Activated CD4-positive, alpha-beta T cell treated with anti-CD3 and anti-CD28 coated beads, Interleukin-2, Interleukin-4, amounts not matched to agents 100 ng/mL and 50 ng/mL, durations not matched to agents 16 hours and 8 hours (primary cell): Measurements from ENCODE around the gene MAN2B2.

Experiments used
- DNase-seq: peaks from one replicate; pipeline ENCODE4 v3.0.0-alpha.2; 2020; ENCODE audit warnings: low spot score

MAN2B2 gene

DNA sequence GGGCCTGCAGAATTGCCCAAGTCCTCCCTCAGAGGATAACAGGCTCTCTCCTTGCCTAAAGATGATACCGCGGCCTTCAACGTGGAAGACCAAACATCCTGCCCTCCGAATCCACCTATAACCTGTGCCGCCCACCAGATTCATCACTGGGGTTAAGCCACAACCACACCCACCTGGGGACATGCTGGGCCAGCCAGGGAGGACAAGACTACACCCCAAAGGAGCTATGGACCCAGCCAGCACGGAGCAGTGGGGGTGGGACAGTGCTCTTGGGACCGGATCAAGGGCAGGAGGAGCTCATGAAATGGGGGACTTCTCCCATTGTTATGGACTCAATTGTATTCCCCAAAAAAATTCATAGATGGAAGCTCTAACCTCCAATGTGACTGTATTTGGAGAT lies 6.8 kb upstream of the MAN2B2 start:
- DNase-seq: no peak

GRCh38 chr4:6568689-6569332 lies 6.2 kb upstream of the MAN2B2 start:
- DNase-seq: no peak

- DNase-seq: no peak
Measured at GRCh38 chr4:6571608-6572007, 3.4 kb upstream of the MAN2B2 start.

- DNase-seq: no peak
Measured at GRCh38 chr4:6573551-6573950, 1.4 kb upstream of the MAN2B2 start.

DNA sequence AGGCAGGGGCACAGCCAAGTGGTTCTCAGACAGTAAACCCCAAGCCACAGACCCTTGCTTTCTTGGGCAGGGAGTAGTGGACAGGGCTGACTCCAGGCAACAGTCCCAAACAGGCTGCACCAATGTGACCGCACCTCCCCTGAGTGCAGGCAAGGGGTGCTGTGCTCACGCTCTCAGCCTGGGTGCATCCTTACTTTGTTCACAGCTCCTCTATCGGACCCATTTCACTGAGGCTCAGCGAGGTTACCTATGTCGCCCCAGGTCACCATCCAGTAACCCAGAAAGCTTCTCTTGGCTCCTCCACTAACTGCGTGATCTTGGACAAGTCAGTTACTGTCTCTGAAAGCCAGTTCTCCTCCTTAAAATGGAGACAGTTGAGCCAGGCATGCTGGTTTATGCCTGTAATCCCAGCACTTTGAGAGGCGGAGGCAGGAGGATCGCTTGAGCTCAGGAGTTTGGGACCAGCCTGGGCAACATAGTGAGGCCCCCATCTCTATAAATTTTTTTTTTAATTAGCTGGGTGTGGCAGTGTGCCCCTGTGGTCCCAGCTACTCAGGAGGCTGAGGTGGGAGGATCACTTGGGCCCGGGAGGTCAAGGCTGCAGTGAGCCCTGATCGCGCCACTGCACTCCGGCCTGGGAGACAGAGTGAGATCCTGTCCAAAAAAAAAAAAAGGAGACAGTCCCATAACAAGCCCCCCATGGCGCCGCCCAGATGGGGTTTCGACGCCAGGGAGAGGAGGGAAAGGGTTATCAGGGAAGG lies 823 bp upstream of the MAN2B2 start:
- no peak for DNase-seq

DNA sequence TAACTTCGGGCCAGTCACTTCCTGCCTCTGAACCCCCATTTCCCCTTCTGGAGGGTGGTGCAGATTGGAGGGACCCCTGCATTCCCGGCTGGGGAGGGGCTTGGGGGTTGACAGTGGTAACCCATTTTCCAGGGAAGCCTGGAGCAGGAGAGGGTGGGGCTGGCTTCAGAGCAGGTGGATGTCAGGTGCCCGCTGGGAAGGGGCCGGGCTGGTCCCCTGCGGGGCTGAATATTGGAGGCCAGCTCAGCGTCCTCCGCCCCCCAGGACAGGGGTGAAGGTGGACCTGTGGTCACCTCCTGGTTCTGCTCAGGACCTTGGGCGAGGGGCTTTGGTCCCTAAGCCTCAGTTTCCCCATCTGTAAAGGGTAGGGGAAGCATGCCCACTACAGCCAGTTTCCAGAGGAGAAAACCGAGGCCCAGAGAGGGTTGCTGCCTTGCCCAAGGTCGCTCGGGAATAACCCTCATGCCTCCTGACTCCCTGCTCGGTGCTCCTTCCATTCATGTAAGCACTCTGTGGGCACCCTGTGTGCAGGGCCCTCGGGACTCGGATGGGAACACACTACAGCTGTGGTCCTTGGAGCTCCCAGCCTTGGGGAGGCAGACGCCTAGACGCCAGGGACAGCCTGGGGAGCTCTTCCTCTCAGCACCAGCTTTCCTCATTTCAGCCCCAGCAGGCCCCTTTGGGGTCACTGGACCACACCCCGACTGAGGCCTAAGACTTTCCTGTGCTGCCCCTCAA lies 683 bp downstream of the MAN2B2 start:
- no peak for DNase-seq

DNA sequence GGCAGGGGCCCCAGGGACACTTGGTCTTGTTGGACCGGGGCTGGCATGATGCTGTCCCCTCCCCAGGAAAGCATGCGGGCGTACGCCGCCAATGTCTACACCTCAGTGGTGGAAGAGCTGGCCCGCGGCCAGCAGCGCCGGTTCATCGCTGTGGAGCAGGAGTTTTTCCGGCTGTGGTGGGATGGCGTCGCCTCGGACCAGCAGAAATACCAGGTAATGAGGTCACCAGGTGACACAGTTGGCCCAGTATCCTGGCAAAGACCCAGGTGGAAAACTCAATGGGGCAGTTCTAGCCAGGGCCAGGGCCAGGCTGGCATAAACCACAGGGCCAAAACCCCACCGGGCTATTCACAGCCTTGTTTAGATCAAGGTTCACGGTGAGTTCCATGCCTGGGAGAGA lies 1.5 kb downstream of the MAN2B2 start:
- no peak for DNase-seq

DNA sequence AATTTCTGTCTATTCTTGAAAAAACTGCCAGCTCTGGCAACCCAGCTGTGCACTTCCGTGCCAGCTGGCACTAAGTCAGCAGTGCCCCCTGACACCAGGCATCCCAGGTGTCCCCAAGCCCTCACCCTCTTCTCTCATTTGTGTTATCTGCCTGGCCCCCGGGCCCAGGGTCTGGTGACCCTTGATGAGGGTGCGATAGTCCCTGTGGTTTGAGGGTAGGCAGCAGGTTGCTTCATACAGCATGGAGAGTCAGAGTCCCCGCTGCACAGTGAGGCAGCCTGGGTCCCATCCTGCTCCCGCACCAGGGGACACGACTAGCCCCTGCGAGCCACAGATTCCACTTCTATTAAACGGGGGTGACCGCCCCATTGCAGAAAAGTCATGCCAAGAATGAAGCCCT lies 1.9 kb downstream of the MAN2B2 start:
- no peak for DNase-seq

DNA sequence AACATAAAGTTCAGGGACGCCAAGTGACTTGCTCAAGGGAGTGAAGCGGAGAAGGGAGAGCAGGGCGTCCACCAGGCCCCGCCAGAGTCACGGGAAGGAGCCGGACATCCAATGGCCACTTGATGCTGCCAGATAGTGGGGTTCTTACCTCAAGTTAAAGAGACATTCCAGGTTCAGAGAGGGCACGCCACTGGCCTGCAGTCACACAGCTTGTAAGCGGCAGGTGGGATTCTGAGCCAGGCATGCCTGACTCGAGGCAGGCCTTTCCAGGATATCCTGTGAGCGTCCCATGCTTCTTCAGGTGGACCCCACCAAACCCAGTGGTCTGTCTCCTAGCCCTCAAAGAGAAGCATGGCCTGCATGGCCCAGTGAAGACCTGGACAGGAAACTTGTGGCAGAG lies 2.4 kb downstream of the MAN2B2 start:
- no peak for DNase-seq

DNA sequence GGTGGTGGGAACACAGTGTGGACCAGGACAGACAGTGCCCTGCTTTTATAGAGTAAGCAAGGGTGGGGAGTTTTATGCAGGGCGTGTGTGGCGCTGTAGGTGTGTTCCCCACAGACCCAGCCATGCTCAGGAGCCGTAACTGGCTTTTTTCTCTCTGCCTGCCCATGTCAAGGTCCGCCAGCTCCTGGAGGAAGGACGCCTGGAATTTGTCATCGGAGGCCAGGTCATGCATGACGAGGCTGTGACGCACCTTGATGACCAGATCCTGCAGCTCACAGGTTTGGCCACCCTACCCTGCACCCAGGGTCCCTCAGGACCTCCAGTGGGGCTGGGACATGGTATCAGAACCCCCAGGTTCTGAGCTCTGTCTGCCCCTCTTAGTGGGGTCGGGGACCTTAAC lies 3.2 kb downstream of the MAN2B2 start:
- DNase-seq: no peak

GRCh38 chr4:6580353-6580752 lies 5.4 kb downstream of the MAN2B2 start:
- DNase-seq: no peak

DNA sequence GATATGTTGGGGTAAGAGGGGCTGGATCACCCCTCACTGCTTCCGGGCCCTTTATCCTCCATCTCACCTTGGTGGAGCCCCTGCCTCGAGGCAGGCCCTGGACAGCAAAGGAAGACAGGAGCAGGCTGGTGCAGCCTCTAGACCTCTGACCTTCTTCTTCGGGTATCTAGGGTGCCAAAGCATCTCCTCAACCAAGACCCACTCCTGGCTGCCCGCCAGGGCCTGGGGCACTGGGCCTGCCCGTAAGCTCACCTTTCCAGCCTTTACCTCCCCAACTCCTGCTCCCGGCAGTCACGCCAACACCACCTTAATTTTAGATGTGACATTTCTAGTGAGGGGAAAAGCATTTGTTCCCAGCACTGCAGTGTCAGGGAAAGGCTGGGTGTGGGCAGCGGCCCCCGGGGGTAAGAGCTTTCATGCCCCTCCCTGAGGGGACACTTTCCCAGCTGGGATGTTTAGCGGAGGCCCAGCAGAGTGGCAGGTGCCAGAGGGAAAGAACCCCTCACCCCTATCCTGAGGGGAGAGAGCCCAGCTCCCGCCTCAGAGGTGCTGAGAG lies 6.7 kb downstream of the MAN2B2 start:
- DNase-seq: no peak

DNA sequence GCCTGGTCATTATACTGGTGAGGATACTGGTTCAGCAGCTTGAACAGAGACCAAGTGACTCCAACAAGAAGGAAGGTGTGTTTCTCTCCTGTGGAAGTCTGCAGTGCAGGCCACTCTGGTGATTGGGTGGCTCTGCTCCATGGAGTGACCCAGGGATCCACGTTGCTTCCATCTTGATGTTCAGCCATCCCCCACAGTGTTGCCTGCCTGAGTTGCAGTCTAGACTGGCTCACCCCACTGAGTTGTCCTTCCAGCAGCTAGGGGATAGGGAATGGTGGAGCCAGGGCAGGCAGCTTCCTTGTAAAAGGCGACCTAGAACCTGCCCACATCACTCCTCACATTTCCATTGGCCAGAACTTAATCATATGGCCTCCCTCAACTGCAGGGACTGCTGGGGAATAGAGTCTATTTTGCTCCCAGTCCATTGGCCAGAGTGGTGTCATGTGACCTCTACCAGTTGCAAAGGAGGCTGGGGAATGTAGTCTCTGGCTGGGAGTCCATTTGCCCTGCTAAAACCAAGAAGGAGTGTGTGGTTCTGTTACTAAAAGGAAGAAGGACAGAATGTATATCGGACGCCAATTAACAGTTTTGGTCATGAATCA lies 8.0 kb downstream of the MAN2B2 start:
- DNase-seq: peak; percentile 26

GRCh38 chr4:6584865-6585264 lies 9.9 kb downstream of the MAN2B2 start:
- DNase-seq: no peak

GRCh38 chr4:6586715-6587325 lies 11.8 kb downstream of the MAN2B2 start:
- no peak for DNase-seq

- no peak for DNase-seq
Measured at GRCh38 chr4:6589444-6589843, 14.5 kb downstream of the MAN2B2 start.

- DNase-seq: no peak
Measured at GRCh38 chr4:6591313-6591712, 16.3 kb downstream of the MAN2B2 start.

DNA sequence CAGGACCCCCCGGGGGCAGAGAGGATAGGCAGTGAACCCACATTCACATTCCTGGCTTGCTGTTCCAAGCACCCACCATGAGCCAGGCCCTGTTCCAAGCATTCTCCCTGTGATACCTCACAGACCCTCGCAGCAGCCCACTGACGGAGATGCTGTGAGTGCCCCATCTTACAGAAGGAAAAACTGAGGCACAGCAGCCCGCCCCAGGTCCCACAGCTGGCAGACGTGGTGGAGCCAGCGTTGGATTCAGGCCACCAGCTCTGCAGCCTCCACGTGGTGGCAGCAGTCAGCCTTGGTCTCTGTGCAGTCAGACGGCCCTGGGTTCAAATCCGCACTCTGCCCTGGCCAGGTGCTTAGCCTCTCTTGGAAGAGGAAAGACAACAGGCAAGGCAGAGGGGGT lies 16.8 kb downstream of the MAN2B2 start:
- no peak for DNase-seq

DNA sequence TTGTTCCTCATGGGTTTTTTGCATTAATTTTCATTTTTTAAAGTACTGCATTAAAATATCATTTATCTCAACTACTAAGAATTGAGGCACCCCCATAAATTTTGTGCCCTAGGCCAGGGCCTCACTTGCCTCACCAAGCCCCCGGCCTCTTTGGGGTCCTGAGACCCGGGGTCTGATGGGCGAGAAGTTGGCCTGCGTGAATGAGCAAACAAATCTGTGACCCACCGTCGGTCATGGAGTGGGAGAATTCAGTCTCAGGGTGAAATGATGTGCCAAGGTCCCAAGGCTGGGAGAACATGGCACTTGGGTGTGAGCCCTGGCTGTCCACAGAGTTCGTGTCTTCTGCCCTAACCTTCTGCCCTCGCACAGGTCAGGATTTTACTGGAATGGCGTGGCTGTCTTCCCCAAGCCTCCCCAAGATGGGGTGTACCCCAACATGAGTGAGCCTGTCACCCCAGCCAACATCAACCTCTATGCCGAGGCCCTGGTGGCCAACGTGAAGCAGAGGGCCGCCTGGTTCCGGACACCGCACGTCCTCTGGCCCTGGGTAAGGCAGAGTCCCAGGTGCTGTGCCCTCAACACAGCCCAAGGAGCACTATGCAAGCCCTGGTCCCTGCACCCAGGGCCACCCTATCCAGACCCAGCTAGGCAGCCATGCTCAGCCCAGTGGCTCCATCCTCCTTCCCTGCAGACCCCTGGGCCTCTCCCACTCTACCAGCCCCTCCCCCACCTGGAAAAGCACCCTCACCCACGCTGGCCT lies 18.0 kb downstream of the MAN2B2 start:
- DNase-seq: no peak

DNA sequence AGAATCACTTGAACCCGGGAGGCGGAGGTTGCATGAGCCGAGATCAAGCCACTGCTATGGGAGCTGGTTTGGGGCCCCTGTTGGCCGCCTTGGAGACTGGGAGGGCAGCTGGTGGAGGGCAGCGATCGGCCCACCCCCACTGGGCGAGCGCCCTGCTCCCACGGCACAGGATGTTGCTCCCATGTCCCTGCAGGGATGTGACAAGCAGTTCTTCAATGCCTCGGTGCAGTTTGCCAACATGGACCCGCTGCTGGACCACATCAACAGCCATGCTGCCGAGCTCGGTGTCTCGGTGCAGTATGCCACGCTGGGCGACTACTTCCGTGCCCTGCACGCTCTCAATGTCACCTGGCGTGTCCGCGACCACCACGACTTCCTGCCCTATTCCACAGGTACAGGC lies 19.4 kb downstream of the MAN2B2 start:
- no peak for DNase-seq

GRCh38 chr4:6594826-6595355 lies 19.9 kb downstream of the MAN2B2 start:
- no peak for DNase-seq
